Activated CD8-positive, alpha-beta memory T cell treated with anti-CD3 and anti-CD28 coated beads, Interleukin-2, amount 50 U/mL, for 48 hours (primary cell): ENCODE results near the gene NBPF9.
"Not testable (repeated sequence)": the region's sequence is repeated elsewhere in the genome, so short reads cannot be mapped to it uniquely, and the experiment has no call there.

ENCODE experiments used
- DNase-seq: peaks from one replicate; pipeline ENCODE4 v3.0.0-alpha.2; 2020

Gene NBPF9

DNA sequence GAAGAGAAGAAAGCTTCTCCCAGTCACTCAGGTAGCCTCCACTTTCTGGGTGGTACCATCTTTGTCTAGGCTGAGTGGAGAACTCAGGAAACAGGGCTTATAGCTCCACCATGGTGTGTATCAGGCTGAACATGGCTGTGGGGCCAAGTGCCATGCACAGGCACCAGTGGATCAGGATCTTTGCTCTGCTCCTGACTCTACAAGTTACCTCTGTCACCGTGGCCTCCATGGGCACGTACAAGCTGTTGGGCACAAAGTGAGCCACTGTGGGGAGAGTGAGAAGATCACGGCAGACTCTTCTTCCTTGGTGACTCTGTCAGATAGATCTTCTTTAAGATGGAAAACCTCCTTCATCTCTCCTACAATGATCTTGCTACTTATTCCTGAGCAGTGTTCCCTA, 93.6 kb downstream of the NBPF9 start:
- not testable (repeated sequence) for DNase-seq

DNA sequence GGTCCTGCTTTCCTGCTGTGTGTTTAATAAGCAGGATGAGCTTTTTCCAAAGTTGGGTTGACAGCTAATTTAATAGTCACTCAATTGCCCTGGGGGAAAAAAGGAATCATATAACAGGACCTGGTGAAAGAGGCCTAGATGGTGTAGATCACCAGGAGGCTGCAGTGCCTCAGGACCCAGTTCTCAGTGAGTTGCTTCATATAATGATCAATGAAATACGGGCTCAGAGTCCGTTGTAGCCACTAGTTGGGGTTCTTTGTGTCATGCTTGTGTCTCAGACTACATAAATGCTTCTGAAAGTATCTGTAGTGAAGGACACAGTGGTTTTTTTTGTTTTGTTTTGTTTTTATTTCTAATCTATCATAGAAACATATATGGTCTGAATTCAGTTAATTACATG, 94.6 kb downstream of the NBPF9 start:
- not testable (repeated sequence) for DNase-seq

DNA sequence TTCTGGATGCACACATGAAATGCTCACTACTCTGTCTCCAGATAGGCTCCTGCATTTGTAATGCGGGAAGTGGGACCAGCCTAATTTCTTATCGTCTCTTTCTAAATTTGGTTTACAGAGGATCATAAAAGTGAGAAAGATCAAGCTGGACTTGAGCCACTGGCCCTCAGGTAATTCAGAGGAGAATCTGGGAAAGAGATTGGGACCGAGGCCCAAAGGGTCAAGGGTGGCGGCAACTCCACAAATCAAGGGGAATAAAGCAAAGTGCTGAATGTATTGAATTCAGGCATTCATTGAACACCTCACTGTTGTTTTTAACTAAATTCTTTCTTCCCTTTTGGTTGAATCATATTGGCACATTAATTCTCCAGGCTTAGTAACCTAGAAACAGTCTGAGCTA, 95.0 kb downstream of the NBPF9 start:
- not testable (repeated sequence) for DNase-seq
